Measurements from ENCODE around the gene UGT2B15. TPM values are rescaled to one million over a fixed set of nuclear protein-coding genes. Genes with fewer than 3 reads are reported as not detected.
"Not testable (repeated sequence)": the region's sequence is repeated elsewhere in the genome, so short reads cannot be mapped to it uniquely, and the experiment has no call there.

Gene UGT2B15
- total RNA-seq, 1 experiment from 2014 or later, result 0.13 TPM

- CTCF ChIA-PET, result interaction anchor here (0.6 kb wide), 1 partner anchor 188 kb away, joined by 3 read pairs; no protein-coding TSS in a partner anchor
- DNase-seq (ENCODE audit: low read depth, low spot score), result no peak
- H3K27ac ChIP-seq (ENCODE audit: low read length), result no peak overlapping the region
- no peaks in the 10 kb centered on the region for H3K27me3 ChIP-seq (ENCODE audit: control insufficient read depth, insufficient read depth, low read length)
- H3K4me3 ChIP-seq (ENCODE audit: low read depth in 2 of 2, low read length in 2 of 2), result no peak overlapping the region
- no peaks in the 10 kb centered on the region for H3K9me3 ChIP-seq (ENCODE audit: control insufficient read depth, insufficient read depth, low read depth, low read length)
- H3K4me1 ChIP-seq (ENCODE audit: control insufficient read depth, insufficient read depth, low read length), result no peaks in the 10 kb centered on the region
- no peak for ATAC-seq
- TF ChIP-seq POLR2AphosphoS5 (IDR thresholded peaks at IDR 0.05; ENCODE audit: low read depth, low read length) (no peak), TCF7L2 (IDR thresholded peaks at IDR 0.05; ENCODE audit: low read depth, low read length) (no peak), CTCF (IDR thresholded peaks at IDR 0.05) (no peak)
- POLR2A ChIA-PET, result no interaction called here
- in situ Hi-C loops (cut with HindIII; ENCODE audit: low pct_unique_long_range_greater_than_20kb, low sequenced_read_pairs), result no loop called here
- intact Hi-C loops (cut with micrococcal nuclease; ENCODE audit: unreplicated experiment), result no loop called here
- BruUV-seq (replicated peaks), result no TSS peak
- no peaks in the 10 kb centered on the region for H3K36me3 ChIP-seq (ENCODE audit: control insufficient read depth, insufficient read depth, low read length)
Measured at GRCh38 chr4:68712207-68712606, 41.8 kb upstream of the UGT2B15 start.

- TF ChIP-seq CTCF (IDR thresholded peaks at IDR 0.05) (no peak), POLR2AphosphoS5 (IDR thresholded peaks at IDR 0.05; ENCODE audit: low read depth, low read length) (no peak), TCF7L2 (IDR thresholded peaks at IDR 0.05; ENCODE audit: low read depth, low read length) (no peak), REST (IDR thresholded peaks at IDR 0.05; ENCODE audit: insufficient read depth in 1 of 2, low read depth in 2 of 2, low read length in 1 of 2) (no peak), SIN3A (IDR thresholded peaks at IDR 0.05; ENCODE audit: borderline replicate concordance, insufficient read depth, low read depth, low read length) (no peak)
- in situ Hi-C loops (cut with HindIII; ENCODE audit: low pct_unique_long_range_greater_than_20kb, low sequenced_read_pairs) (no loop called here), intact Hi-C loops (cut with micrococcal nuclease; ENCODE audit: unreplicated experiment) (no loop called here)
- Histone ChIP-seq H3K4me3 (ENCODE audit: low read depth in 2 of 2, low read length in 2 of 2) (no peak overlapping the region), H3K27ac (ENCODE audit: low read length) (no peak overlapping the region), H3K4me1 (ENCODE audit: control insufficient read depth, insufficient read depth, low read length) (no peaks in the 10 kb centered on the region), H3K9me3 (ENCODE audit: control insufficient read depth, insufficient read depth, low read depth, low read length) (no peaks in the 10 kb centered on the region), H3K36me3 (ENCODE audit: control insufficient read depth, insufficient read depth, low read length) (no peaks in the 10 kb centered on the region), H3K27me3 (ENCODE audit: control insufficient read depth, insufficient read depth, low read length) (no peaks in the 10 kb centered on the region)
- ATAC-seq (no peak), DNase-seq (ENCODE audit: low read depth, low spot score) (no peak)
- CTCF ChIA-PET, result no interaction called here
- POLR2A ChIA-PET, result no interaction called here
- BruUV-seq (replicated peaks), result no TSS peak
Measured at GRCh38 chr4:68708566-68708965, 38.1 kb upstream of the UGT2B15 start.

GRCh38 chr4:68703168-68703567 is 32.7 kb upstream of the UGT2B15 start:
- POLR2A ChIA-PET; CTCF ChIA-PET; H3K27me3 ChIP-seq (ENCODE audit: control insufficient read depth, insufficient read depth, low read length); H3K36me3 ChIP-seq (ENCODE audit: control insufficient read depth, insufficient read depth, low read length); H3K4me1 ChIP-seq (ENCODE audit: control insufficient read depth, insufficient read depth, low read length); BruUV-seq (replicated peaks); H3K9me3 ChIP-seq (ENCODE audit: control insufficient read depth, insufficient read depth, low read depth, low read length); H3K4me3 ChIP-seq (ENCODE audit: low read depth in 2 of 2, low read length in 2 of 2); DNase-seq (ENCODE audit: low read depth, low spot score); intact Hi-C loops (cut with micrococcal nuclease; ENCODE audit: unreplicated experiment); H3K27ac ChIP-seq (ENCODE audit: low read length); ATAC-seq; in situ Hi-C loops (cut with HindIII; ENCODE audit: low pct_unique_long_range_greater_than_20kb, low sequenced_read_pairs): not testable (repeated sequence)
